H7 (cell line): ENCODE measurements around the gene DRAP1. TPM values are rescaled to one million over a fixed set of nuclear protein-coding genes. Genes with fewer than 3 reads are reported as not detected.

Experiments
- DNase-seq: peaks from one replicate; pipeline ENCODE4 v3.0.0; 2012
- H3K27me3 ChIP-seq: 2 replicates; pipeline ENCODE4 v1.6.0; 2011; ENCODE audit warnings: mild to moderate bottlenecking, low read length; ENCODE audit not compliant: control insufficient read depth, insufficient read depth
- H3K36me3 ChIP-seq: replicated peaks from 2 replicates; pipeline ENCODE4 v1.5.1; 2011; ENCODE audit warnings: low read length; ENCODE audit not compliant: control insufficient read depth, insufficient read depth
- H3K4me3 ChIP-seq: 2 replicates; pipeline ENCODE4 v1.5.1; 2011; ENCODE audit warnings: low read depth, mild to moderate bottlenecking, control low read depth, low read length, moderate library complexity; ENCODE audit not compliant: insufficient read depth
- total RNA-seq: library from RNA; depleted of rRNA; stranded (reverse); fragments of >200 nt; shearing (Covaris generic); gene quantifications from 2 replicates; pipeline ENCODE4 v1.2.3, GENCODE V29; 2014

DRAP1 gene
- total RNA-seq, 1 experiment from 2014 or later = 97.5 TPM

- H3K4me3 ChIP-seq = no peak overlapping the region
- no peak for DNase-seq
- H3K27me3 ChIP-seq = peaks cover 17% of the 10 kb centered on the region
- no peaks in the 10 kb centered on the region; the same call in 1 of the 2 replicates for H3K36me3 ChIP-seq
Observed at GRCh38 chr11:65892661-65893317, 26.4 kb upstream of the DRAP1 start.

DNA sequence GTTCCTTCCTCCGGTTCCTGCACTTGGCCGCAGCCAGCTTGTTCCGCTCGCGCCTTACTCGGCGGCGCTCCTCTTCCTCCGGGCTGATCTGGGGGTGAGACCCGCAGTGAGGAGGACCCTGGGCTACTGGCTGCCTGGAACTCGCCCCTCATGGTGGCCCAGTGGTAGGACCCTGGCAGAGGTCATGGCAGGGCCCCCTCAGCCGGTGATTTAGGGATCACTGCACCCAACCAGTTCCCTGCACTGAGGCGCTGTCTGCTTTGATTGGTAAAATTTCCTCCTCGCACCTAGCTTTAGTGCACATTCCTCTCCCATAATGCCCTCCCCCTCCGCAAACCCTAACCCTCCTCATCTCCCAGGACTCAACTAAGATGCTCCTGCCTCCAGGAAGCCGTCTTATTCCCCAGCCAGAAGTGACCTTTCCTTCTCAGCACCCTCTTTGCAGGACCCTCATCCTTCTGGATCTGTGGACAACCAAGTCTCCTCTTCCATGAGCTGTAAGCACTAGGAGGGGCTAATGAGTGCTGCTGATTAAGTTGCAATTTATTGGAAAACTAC lies 25.1 kb upstream of the DRAP1 start:
- Histone ChIP-seq H3K4me3 (no peak overlapping the region), H3K36me3 (no peaks in the 10 kb centered on the region; the same call in 1 of the 2 replicates), H3K27me3 (peaks cover 24% of the 10 kb centered on the region)
- DNase-seq = no peak

- no peak for DNase-seq
- no peak overlapping the region for H3K4me3 ChIP-seq
- peaks cover 25% of the 10 kb centered on the region for H3K27me3 ChIP-seq
- H3K36me3 ChIP-seq = no peaks in the 10 kb centered on the region; the same call in 1 of the 2 replicates
Observed at GRCh38 chr11:65895482-65895981, 23.7 kb upstream of the DRAP1 start.

- peaks cover 26% of the 10 kb centered on the region for H3K27me3 ChIP-seq
- H3K36me3 ChIP-seq = no peaks in the 10 kb centered on the region; the same call in 1 of the 2 replicates
- no peak overlapping the region for H3K4me3 ChIP-seq
- no peak for DNase-seq
Observed at GRCh38 chr11:65896034-65896999, 22.9 kb upstream of the DRAP1 start.

- H3K4me3 ChIP-seq = no peak overlapping the region
- DNase-seq = no peak
- H3K27me3 ChIP-seq = peaks cover 32% of the 10 kb centered on the region
- H3K36me3 ChIP-seq = no peaks in the 10 kb centered on the region; the same call in 1 of the 2 replicates
Observed at GRCh38 chr11:65897020-65897471, 22.2 kb upstream of the DRAP1 start.

DNA sequence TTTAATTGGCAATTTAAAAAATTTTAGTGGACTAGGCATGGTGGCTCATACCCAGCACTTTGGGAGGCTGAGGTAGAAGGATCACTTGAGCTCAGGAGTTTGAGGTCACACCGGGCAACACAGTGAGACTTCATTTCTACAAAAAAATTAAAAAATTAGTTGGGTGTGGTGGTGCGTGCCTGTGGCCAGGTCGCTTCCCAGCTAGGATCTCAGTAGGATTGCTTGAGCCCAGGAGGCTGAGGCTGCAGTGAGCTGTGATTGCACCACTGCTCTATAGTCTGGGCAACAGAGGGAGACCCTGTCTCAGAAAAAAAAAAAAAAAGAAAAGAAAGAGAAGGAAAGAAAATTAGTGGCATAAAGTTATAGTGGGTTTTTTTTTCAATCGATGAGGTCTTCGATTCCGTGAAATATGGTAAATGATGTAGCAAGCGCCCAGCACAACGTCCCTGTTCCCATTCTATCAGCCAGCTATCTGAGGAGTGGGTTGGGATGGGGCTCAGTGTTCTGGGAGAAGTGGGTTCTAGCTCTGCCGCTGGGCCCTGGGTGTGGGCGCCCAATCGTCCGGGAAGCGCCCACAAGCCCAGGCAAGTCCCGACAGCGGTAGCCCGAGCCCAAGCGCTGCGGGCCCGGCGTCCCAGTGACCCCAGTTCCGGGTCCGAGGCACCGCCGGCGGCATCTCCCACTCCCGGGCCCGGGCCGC lies 20.4 kb upstream of the DRAP1 start:
- Histone ChIP-seq H3K36me3 (no peaks in the 10 kb centered on the region; the same call in 1 of the 2 replicates), H3K4me3 (peak overlapping the region; percentile 61), H3K27me3 (peaks cover 36% of the 10 kb centered on the region)
- DNase-seq = no peak

GRCh38 chr11:65899356-65900124 lies 19.7 kb upstream of the DRAP1 start:
- Histone ChIP-seq H3K27me3 (peaks cover 36% of the 10 kb centered on the region), H3K4me3 (peak overlapping the region; percentile 61), H3K36me3 (no peaks in the 10 kb centered on the region; the same call in 1 of the 2 replicates)
- DNase-seq = peak; percentile 89

GRCh38 chr11:65900125-65900898 lies 18.9 kb upstream of the DRAP1 start, which contains the start of gene FOSL1:
Gene FOSL1 (minus strand): TSS chr11:65900388. CDS start chr11:65900339, 49 bp downstream.
- Histone ChIP-seq H3K27me3 (peaks cover 36% of the 10 kb centered on the region), H3K36me3 (no peaks in the 10 kb centered on the region; the same call in 1 of the 2 replicates)
- peak; percentile 99 for DNase-seq

DNA sequence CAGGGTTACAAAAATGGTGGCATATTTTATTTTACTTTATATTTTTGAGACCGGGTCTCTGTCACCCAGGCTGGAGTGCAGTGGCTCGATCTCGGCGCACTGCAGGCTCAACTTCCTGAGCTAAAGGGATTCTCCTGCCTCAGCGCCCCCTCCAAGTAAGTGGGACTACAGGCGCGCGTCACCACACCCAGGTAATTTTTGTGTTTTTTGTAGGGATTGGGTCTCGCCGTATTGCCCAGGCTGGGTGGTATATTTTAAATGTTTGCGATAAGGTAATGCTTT lies 18.4 kb upstream of the DRAP1 start:
- Histone ChIP-seq H3K4me3 (no peak overlapping the region; the same call in 1 of the 2 replicates), H3K36me3 (no peaks in the 10 kb centered on the region; the same call in 1 of the 2 replicates), H3K27me3 (peaks cover 36% of the 10 kb centered on the region)
- no peak for DNase-seq

More at GRCh38 chr11:65900125-65900898, 18.9 kb upstream of the DRAP1 start, which contains the start of gene FOSL1:
- H3K4me3 ChIP-seq = peak within 1 kb of the TSS; percentile 61

- H3K27me3 ChIP-seq = peaks cover 36% of the 10 kb centered on the region
- DNase-seq = peak; percentile 76
- no peaks in the 10 kb centered on the region for H3K36me3 ChIP-seq
- no peak overlapping the region for H3K4me3 ChIP-seq
Observed at GRCh38 chr11:65903068-65903481, 16.2 kb upstream of the DRAP1 start.

- H3K27me3 ChIP-seq = peaks cover 30% of the 10 kb centered on the region
- no peak for DNase-seq
- H3K4me3 ChIP-seq = no peak overlapping the region
- no peaks in the 10 kb centered on the region for H3K36me3 ChIP-seq
Observed at GRCh38 chr11:65903715-65904114, 15.5 kb upstream of the DRAP1 start.

- Histone ChIP-seq H3K27me3 (peaks cover 8% of the 10 kb centered on the region), H3K4me3 (no peak overlapping the region)
- DNase-seq = no peak
Observed at GRCh38 chr11:65906602-65907001, 12.6 kb upstream of the DRAP1 start.

GRCh38 chr11:65907878-65908277 lies 11.3 kb upstream of the DRAP1 start:
- no peak for DNase-seq
- Histone ChIP-seq H3K4me3 (no peak overlapping the region), H3K27me3 (no peaks in the 10 kb centered on the region; the same call in none of the 2 replicates), H3K36me3 (no peaks in the 10 kb centered on the region)

More at GRCh38 chr11:65906602-65907001, 12.6 kb upstream of the DRAP1 start:
- no peaks in the 10 kb centered on the region for H3K36me3 ChIP-seq
